Upper lobe of left lung (tissue), 4 donors: Measurements from ENCODE around the gene DOCK8.

Experiments used
- EP300 ChIP-seq, 4 donors: sonication (generic); formaldehyde crosslinking; IDR thresholded peaks; one replicate each; pipeline ENCODE4 v1.5.1; 2017; ENCODE audit warnings: antibody characterized with exemption in 4 of 4, control low read depth in 2 of 4
- POLR2A ChIP-seq, 4 donors: fragments of 450-650 bp; IDR thresholded peaks; one replicate each; pipeline ENCODE4 v1.5.1; 2016 to 2017; ENCODE audit warnings: antibody characterized with exemption in 4 of 4, mild to moderate bottlenecking in 2 of 4
- TF ChIP-seq, protein P1 (sequence below), 6 experiments: fragments of 450-650 bp in 4 of 6; fragments of 200-600 bp in 2 of 6; sonication (generic) in 2 of 6; IDR thresholded peaks; one replicate each; pipeline ENCODE4 v1.5.1; 2016 to 2019; ENCODE audit warnings: antibody characterized with exemption in 6 of 6

DNA sequence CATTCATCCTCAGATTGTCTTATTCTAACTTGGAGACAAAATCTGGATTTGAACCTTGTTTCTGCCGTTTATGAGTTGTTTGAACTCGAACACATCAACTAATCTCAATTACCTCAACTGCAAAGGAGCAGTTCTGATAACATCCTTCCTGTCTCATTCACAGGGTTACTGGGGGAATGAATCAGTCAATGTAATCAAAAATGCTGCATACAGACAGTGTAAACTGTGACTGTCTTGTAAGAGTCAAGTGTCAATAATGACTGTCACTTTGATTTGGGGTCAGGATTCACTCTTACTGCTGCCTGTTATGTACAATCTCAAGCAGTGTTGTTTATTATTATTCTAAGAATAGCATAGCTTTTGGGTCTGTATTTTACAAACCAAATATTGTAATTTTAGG lies 273.8 kb downstream of the DOCK8 start:
- TF ChIP-seq POLR2A (IDR thresholded peaks at IDR 0.05), result no peak
- TF ChIP-seq EP300 (IDR thresholded peaks at IDR 0.05), result no peak
- TF ChIP-seq, protein P1, sequence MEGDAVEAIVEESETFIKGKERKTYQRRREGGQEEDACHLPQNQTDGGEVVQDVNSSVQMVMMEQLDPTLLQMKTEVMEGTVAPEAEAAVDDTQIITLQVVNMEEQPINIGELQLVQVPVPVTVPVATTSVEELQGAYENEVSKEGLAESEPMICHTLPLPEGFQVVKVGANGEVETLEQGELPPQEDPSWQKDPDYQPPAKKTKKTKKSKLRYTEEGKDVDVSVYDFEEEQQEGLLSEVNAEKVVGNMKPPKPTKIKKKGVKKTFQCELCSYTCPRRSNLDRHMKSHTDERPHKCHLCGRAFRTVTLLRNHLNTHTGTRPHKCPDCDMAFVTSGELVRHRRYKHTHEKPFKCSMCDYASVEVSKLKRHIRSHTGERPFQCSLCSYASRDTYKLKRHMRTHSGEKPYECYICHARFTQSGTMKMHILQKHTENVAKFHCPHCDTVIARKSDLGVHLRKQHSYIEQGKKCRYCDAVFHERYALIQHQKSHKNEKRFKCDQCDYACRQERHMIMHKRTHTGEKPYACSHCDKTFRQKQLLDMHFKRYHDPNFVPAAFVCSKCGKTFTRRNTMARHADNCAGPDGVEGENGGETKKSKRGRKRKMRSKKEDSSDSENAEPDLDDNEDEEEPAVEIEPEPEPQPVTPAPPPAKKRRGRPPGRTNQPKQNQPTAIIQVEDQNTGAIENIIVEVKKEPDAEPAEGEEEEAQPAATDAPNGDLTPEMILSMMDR (IDR thresholded peaks at IDR 0.05), result no peak
